BE2C (cell line): ENCODE results near the gene GCN1.

Source experiments
- DNase-seq: peaks from one replicate; pipeline ENCODE4 v3.0.0-alpha.2; 2020
- H3K27me3 ChIP-seq: fragments of 250-450 bp; sonication (Bioruptor Pico); 2 replicates; pipeline ENCODE4 v1.5.1; 2020; ENCODE audit warnings: mild to moderate bottlenecking
- H3K36me3 ChIP-seq: fragments of 250-450 bp; sonication (Bioruptor Pico); 2 replicates; pipeline ENCODE4 v1.5.1; 2020; ENCODE audit warnings: mild to moderate bottlenecking
- H3K4me1 ChIP-seq: fragments of 250-450 bp; sonication (Bioruptor Pico); 2 replicates; pipeline ENCODE4 v1.5.1; 2020
- H3K4me3 ChIP-seq: 2 replicates; pipeline ENCODE4 v1.5.1; 2011; ENCODE audit warnings: low read depth, low read length
- H3K9me3 ChIP-seq: fragments of 250-450 bp; sonication (Bioruptor Pico); 2 replicates; pipeline ENCODE4 v1.5.1; 2020
- TF ChIP-seq, protein P1 (sequence below): IDR thresholded peaks from 2 replicates; pipeline ENCODE4 v1.5.1; 2012; ENCODE audit warnings: mild to moderate bottlenecking, low read depth, low read length

GCN1 gene

DNA sequence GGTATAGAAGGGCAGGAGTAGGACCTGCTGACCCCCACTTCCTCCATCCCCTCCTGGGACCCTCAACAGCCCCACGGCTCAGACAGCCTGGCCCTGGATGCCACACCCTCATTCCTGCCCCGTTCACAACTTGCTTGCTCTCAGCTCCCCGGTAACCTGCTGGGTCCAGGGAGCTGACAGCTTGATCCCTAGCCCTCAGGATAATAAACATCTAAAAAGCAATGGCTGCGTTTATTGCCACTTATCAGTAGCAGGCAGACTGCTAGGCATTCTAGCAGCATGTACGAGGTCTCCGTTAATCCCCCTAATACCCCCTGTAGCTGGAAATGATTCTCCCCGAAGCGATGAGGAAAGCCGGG, 30.7 kb upstream of the GCN1 start:
- TF ChIP-seq, protein P1, sequence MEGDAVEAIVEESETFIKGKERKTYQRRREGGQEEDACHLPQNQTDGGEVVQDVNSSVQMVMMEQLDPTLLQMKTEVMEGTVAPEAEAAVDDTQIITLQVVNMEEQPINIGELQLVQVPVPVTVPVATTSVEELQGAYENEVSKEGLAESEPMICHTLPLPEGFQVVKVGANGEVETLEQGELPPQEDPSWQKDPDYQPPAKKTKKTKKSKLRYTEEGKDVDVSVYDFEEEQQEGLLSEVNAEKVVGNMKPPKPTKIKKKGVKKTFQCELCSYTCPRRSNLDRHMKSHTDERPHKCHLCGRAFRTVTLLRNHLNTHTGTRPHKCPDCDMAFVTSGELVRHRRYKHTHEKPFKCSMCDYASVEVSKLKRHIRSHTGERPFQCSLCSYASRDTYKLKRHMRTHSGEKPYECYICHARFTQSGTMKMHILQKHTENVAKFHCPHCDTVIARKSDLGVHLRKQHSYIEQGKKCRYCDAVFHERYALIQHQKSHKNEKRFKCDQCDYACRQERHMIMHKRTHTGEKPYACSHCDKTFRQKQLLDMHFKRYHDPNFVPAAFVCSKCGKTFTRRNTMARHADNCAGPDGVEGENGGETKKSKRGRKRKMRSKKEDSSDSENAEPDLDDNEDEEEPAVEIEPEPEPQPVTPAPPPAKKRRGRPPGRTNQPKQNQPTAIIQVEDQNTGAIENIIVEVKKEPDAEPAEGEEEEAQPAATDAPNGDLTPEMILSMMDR = no peak
- Histone ChIP-seq H3K36me3 (peaks cover 11% of the 10 kb centered on the region), H3K4me1 (peaks cover 21% of the 10 kb centered on the region), H3K4me3 (peak overlapping the region; percentile 43), H3K27me3 (no peaks in the 10 kb centered on the region), H3K9me3 (no peaks in the 10 kb centered on the region)
- no peak for DNase-seq

DNA sequence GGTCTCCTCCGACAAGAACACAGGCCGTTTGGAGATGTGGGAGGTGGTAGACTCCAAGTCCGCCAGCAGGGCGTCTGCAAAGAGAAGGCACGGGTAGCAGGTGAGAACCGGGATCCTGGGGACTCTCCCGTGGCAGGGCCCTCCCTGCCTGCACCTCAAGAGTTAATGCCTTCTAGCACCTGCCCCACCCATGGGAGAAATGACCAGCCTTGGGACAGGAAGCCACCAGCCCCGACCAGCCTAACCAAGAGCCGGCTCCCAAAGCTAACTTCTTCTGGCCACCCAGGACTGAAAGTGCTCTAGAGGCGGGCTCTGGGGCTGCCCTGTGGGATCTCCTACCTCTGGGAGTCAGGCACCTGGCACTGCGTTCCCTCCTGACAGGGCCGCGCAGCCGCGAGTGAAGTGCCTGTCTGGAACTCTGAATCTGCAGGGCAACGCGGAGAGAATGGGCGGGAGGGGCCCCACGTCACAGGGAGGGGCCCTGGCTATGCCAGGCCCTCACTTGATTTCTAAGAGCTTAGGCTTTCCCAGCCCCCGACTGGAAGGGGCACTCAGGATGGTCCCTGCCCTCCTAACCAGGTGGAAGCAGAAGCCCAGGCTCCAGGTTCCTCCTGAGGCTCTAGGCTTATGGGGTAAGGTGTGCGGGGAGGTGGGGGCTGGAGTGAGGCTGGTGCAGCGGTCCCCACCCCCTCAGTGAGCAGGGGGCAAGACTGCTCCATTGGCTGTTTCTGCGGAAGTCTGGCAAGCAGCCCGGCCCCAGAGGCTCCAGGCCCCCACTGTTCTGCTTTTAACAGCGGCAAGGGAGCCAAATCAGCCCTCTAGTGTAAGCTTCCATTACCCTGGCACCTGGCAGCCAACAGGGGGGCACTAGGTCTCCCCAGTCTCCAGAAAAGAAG, 30.0 kb upstream of the GCN1 start:
- Histone ChIP-seq H3K4me1 (peaks cover 15% of the 10 kb centered on the region), H3K27me3 (no peaks in the 10 kb centered on the region), H3K4me3 (peak overlapping the region; percentile 43), H3K36me3 (peaks cover 11% of the 10 kb centered on the region), H3K9me3 (no peaks in the 10 kb centered on the region)
- TF ChIP-seq, protein P1 = no peak
- peak; percentile 77 for DNase-seq

DNA sequence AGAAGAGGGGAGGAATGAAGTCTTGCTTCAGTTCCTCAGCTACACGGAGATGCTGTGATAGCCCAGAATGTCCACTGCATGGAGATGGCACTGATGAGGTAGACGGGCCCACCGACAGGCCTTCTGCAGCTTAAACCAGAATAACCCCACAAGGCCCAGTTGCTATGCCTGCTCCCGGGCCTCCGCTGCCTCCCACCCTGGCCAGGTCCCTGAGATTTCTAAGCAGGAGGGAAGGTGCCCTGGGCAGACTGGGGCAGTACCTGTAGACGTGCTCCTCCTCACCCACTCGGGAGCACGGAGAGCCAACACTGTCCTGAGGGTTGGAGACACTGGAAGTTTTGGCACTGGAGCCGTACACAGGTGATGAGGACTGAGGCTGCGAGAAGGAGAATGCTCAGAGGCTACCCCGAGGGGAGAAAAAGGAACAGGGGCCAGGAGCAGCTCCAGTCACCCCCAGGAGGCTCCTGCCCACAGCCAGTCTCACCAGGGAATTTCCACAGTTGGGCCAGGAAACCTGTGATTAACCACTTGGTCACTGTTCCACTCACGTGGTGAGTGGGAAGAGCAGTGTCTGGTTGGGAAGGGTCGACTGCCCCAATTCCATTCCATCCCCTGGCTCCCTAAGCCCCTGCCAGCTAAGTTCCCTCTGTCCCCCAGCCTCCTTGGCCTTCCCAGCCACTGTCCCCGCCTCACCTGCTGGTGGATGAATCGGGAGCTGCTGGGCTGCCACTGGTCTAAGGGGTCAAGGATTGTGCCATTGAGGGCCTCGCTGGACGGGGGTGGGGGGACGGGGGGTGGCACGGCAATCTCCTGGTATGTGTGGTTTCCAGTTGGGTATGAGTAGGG, 29.2 kb upstream of the GCN1 start:
- H3K4me1 ChIP-seq = peaks cover 6% of the 10 kb centered on the region
- TF ChIP-seq, protein P1 = no peak
- H3K4me3 ChIP-seq = no peak overlapping the region
- no peaks in the 10 kb centered on the region for H3K27me3 ChIP-seq
- no peak for DNase-seq
- H3K9me3 ChIP-seq = no peaks in the 10 kb centered on the region
- peaks cover 19% of the 10 kb centered on the region for H3K36me3 ChIP-seq

DNA sequence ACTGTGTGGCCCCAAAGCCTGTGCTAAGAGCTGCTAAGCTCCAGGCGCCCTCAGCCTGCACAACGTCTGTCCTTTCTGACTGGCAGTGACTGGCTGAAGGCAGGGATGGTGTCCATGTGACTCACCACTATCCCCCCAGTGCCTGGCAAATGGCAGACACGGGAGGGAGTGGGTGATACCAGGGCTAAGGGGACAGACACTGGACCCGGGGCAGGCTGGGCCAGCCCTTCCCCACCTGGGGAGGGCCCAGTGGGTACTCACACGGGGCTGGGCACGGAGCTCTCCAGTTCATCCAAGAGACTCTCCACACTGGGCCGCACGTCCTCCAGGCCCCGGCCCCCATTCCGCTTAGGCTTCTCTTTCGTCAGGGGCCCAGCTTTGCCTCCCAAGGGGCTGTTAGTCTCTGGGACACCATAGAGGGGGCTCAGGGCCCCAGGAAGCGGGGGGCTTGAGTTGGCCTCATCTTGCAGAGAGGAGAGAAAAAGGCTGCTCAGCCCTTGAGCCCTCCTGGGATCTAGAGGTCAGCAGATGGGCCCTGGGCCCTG, 27.8 kb upstream of the GCN1 start:
- TF ChIP-seq, protein P1 = no peak
- Histone ChIP-seq H3K9me3 (no peaks in the 10 kb centered on the region), H3K4me1 (peaks cover 4% of the 10 kb centered on the region; the same call in 1 of the 2 replicates), H3K36me3 (peaks cover 20% of the 10 kb centered on the region), H3K27me3 (no peaks in the 10 kb centered on the region), H3K4me3 (no peak overlapping the region)
- DNase-seq = no peak

DNA sequence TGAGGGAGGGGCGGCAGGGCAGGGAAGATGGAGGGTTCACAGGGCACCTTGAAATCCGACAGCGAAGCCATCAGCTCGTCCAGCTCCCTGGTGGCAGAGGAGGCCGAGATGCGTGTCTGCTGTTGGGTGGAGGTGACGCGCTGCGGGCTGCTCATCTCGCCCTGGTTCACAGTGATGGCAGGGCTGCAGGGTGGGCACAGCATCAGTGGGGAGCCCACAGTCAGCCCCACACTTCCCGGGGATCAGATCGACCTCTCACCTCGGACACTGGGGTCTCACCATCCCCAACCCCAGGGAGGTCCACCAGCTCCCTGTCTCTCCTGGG, 27.0 kb upstream of the GCN1 start:
- Histone ChIP-seq H3K4me3 (no peak overlapping the region), H3K27me3 (no peaks in the 10 kb centered on the region), H3K4me1 (peaks cover 4% of the 10 kb centered on the region), H3K36me3 (peaks cover 20% of the 10 kb centered on the region), H3K9me3 (no peaks in the 10 kb centered on the region)
- TF ChIP-seq, protein P1 = no peak
- DNase-seq = no peak
